Psoas muscle (tissue), 8 donors: ENCODE results near the gene DFFA. TPM values are rescaled to one million over a fixed set of nuclear protein-coding genes. Genes with fewer than 3 reads are reported as not detected.

Experiments
- ATAC-seq, 4 donors: fragments of 200-7000 bp; cut with Tn5 transposase; one replicate each; pipeline ENCODE4 v1.9.1; 2020; ENCODE audit warnings: moderate library complexity in 3 of 4, mild to moderate bottlenecking in 2 of 4
- DNase-seq, 2 donors: peaks; one replicate each; pipeline ENCODE4 v3.0.0-alpha.2; 2020
- H3K27ac ChIP-seq: fragments of 200-600 bp; one replicate; pipeline ENCODE4 v1.8.0; 2022
- H3K27me3 ChIP-seq, 3 donors: fragments of 200-600 bp in 1 of 3; one replicate each; pipeline versions ENCODE4 v1.6.1 to v1.8.0; 2013 to 2022; ENCODE audit warnings: low read length in 2 of 3, mild to moderate bottlenecking in 2 of 3, moderate library complexity in 1 of 3; ENCODE audit not compliant: insufficient read depth in 3 of 3
- H3K36me3 ChIP-seq, 2 donors: fragments of 200-600 bp in 1 of 2; one replicate each; pipeline versions ENCODE4 v1.6.1 to v1.8.0; 2013 to 2022; ENCODE audit warnings: low read depth in 1 of 2, mild to moderate bottlenecking in 1 of 2, moderate library complexity in 1 of 2; ENCODE audit not compliant: insufficient read depth in 1 of 2
- H3K4me1 ChIP-seq: fragments of 200-600 bp; one replicate; pipeline ENCODE4 v1.8.0; 2022
- H3K4me3 ChIP-seq: fragments of 200-600 bp; one replicate; pipeline ENCODE4 v1.8.0; 2022; ENCODE audit warnings: mild to moderate bottlenecking
- H3K9me3 ChIP-seq: fragments of 200-600 bp; one replicate; pipeline ENCODE4 v1.8.0; 2022
- CTCF ChIP-seq: fragments of 200-600 bp; IDR thresholded peaks from one replicate; pipeline ENCODE4 v1.8.0; 2022; ENCODE audit warnings: antibody characterized with exemption
- WGBS, 3 donors: extraction: QIAGEN DNeasy Blood & Tissue Kit; methylation state at CpG; one replicate each; pipeline versions ENCODE4 v1.1.6 to v1.1.7; 2013; 5-methylcytosine and 5-hydroxymethylcytosine counted together
- intact Hi-C, 2 donors: fragments of 100-400 bp; cut with DNase I; formaldehyde crosslinking; loops; one replicate each; pipeline versions ENCODE4 v1.11.0 to v1.14.2; 2022
- polyA plus RNA-seq, 3 donors: library from polyadenylated mRNA; stranded (reverse); fragments of 200-250 nt; gene quantifications; one replicate each; pipeline ENCODE4 v1.2.3, GENCODE V29; 2013
- total RNA-seq, 4 donors: library from RNA; stranded (reverse); fragmentation: NEBNext Ultra II Directional in 2 of 4; extraction: Animal tissue kit (Norgen Biotek cat#: 25700) in 2 of 4; gene quantifications; one replicate each; pipeline versions ENCODE4 v1.2.1 to v1.2.4, GENCODE V29; 2021 to 2023
- donor health status: healthy with polysubstance abuse.
- donor health status: DM: no; HTN: no; CAD: no; lungs with moderate emphysema.
- donor health status: Bipolar disorder and iron deficiency.
- donor health status: healthy.
- donor health status: DM: yes; HTN: yes; CAD: no.
- donor health status: DM: no; HTN: no; CAD: no.
- donor health status: DM: no; HTN: no; CAD: no.
- donor health status: DM: yes; HTN: yes; CAD: no.

DFFA gene
- total and polyA plus RNA-seq, 7 donors = 11.5 to 26.8 (median 20.9) TPM

DNA sequence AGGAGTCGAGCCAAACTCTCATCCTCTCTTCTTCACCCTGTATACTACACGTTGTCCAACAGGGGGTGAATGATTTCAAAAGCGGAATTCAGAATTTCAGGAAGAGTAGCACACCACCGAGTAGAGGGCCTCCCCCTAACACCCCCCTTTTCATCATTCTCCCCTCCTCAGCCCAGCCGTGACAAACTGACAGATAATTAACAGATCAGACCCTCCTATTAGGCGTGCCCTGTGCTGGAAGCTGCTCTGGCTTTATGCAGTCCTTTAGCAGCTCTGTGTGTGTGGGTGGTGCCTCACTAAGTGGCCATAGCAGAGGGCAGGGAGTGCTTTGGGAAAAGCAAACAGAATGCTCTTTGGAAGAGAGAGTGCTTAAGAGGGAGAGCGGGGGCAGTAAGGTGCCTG is 46.7 kb upstream of the DFFA start:
- Histone ChIP-seq H3K4me3 (no peak overlapping the region), H3K4me1 (peaks cover 30% of the 10 kb centered on the region), H3K27ac (no peak overlapping the region), H3K9me3 (no peaks in the 10 kb centered on the region), H3K36me3 (peaks cover 0 to 2% of the 10 kb centered on the region in 2 donors), H3K27me3 (no peaks in the 10 kb centered on the region)
- ATAC-seq (no peak), DNase-seq (no peak)
- intact Hi-C loops = loop anchor here in 1 of 2 donors (5.0 kb wide), 1 partner anchor 158 kb away; no protein-coding TSS in a partner anchor
- 62 to 74% (median 67%) methylated on average over 7 of the region's 7 CpGs for WGBS, 3 donors
- no peak for TF ChIP-seq CTCF

DNA sequence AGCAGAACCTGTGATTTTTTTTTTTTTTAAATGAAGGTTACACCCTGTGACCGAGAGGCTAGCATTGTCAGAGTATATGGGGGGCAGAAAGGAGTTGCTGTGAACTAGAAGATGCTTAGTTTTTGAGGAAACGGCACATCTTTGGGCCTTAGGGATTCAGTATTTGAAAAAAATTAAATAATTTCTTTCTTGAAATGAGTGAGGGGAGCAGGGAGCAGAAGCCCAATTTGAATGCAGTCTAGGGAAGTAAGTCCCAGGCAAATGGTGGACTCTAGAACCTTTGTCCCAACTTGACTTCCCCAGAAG is 45.3 kb upstream of the DFFA start:
- 97 to 98% (median 98%) methylated on average over 2 of the region's 2 CpGs for WGBS, 3 donors
- intact Hi-C loops = loop anchor here in 1 of 2 donors (5.0 kb wide), 1 partner anchor 160 kb away; no protein-coding TSS in a partner anchor
- peaks cover 0 to 2% of the 10 kb centered on the region in 2 donors for H3K36me3 ChIP-seq
- no peak overlapping the region for H3K4me3 ChIP-seq
- no peaks in the 10 kb centered on the region for H3K27me3 ChIP-seq
- ATAC-seq (no peak), DNase-seq (no peak)
- TF ChIP-seq CTCF = no peak
- no peaks in the 10 kb centered on the region for H3K9me3 ChIP-seq
- peaks cover 33% of the 10 kb centered on the region for H3K4me1 ChIP-seq
- H3K27ac ChIP-seq = no peak overlapping the region

DNA sequence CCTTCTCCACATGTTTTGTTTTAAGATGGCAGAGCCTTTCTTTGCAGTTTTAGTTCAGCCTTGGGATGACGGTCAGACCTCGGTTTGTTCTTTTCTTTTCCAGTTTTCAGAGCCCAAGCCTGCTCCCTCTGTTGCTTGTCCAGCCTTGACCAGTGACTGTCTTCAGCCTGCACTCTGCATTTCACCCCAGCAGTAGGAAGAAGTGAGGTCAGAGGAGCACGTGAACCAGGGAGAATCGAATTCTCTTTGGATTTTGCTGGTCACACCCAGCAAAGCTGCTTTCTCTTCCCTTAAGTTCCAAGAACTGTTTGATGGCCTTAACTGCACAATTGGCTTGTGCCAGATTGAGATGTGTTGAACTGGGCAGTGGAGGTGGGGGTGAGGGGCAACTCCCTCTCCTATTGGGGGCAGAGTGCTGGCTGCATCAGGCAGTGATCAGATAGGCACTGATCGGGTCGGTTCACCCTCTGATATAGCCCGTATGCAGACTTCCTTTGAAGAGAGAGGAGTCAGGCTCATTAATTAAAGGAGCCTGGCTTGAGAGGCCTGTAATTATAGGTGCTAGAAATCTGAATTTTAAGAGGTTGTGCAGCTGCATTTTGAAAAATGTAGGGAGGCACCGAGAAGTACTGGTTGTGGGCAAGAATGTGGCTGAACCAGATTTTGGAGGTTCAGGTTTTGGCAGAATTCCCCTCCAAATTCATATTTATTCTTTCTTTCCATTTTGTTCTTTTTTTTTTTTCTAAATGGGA is 44.8 kb upstream of the DFFA start:
- H3K4me1 ChIP-seq = peaks cover 38% of the 10 kb centered on the region
- no peak for TF ChIP-seq CTCF
- H3K36me3 ChIP-seq = peaks cover 0 to 2% of the 10 kb centered on the region in 2 donors
- ATAC-seq (peak in 1 of 4 donors; percentile 18), DNase-seq (no peak)
- H3K9me3 ChIP-seq = no peaks in the 10 kb centered on the region
- no peak overlapping the region for H3K27ac ChIP-seq
- 55 to 72% (median 61%) methylated on average over 8 of the region's 8 CpGs for WGBS, 3 donors
- H3K4me3 ChIP-seq = no peak overlapping the region
- intact Hi-C loops = loop anchor here in 1 of 2 donors (5.0 kb wide), 1 partner anchor 160 kb away; no protein-coding TSS in a partner anchor
- no peaks in the 10 kb centered on the region for H3K27me3 ChIP-seq

GRCh38 chr1:10515976-10516750 is 43.8 kb upstream of the DFFA start:
- peaks cover 48% of the 10 kb centered on the region for H3K4me1 ChIP-seq
- no peak for DNase-seq
- TF ChIP-seq CTCF = no peak
- ATAC-seq = no peak
- peak overlapping the region; percentile 11 for H3K27ac ChIP-seq
- H3K9me3 ChIP-seq = no peaks in the 10 kb centered on the region
- no peaks in the 10 kb centered on the region for H3K27me3 ChIP-seq
- peaks cover 0 to 2% of the 10 kb centered on the region in 2 donors for H3K36me3 ChIP-seq
- intact Hi-C loops = loop anchor here in 1 of 2 donors (5.0 kb wide), 1 partner anchor 161 kb away; no protein-coding TSS in a partner anchor
- H3K4me3 ChIP-seq = no peak overlapping the region
- 64 to 79% (median 71%) methylated on average over 6 of the region's 6 CpGs for WGBS, 3 donors
